Mesothelial cell of epicardium (in vitro differentiated cells): ENCODE measurements around the gene ZFYVE28. TPM values are rescaled to one million over a fixed set of nuclear protein-coding genes. Genes with fewer than 3 reads are reported as not detected.
A peak's percentile ranks its signal among the peaks of the same experiment; 100 is the strongest.

Experiments
- DNase-seq, 2 experiments: peaks; one replicate each; pipeline ENCODE4 v3.0.0; 2021; ENCODE audit warnings: low spot score in 2 of 2; ENCODE audit not compliant: unreplicated experiment in 2 of 2
- H3K27ac Mint-ChIP-seq: 2 replicates; pipeline ENCODE4 v1.8.0; 2021; ENCODE audit warnings: mixed read lengths
- H3K27me3 Mint-ChIP-seq: 2 replicates; pipeline ENCODE4 v1.8.0; 2021; ENCODE audit warnings: low read depth, mixed read lengths
- H3K36me3 Mint-ChIP-seq: 2 replicates; pipeline ENCODE4 v1.8.0; 2021; ENCODE audit warnings: mixed read lengths
- H3K4me1 Mint-ChIP-seq: 2 replicates; pipeline ENCODE4 v1.8.0; 2021; ENCODE audit warnings: mixed read lengths
- H3K4me3 Mint-ChIP-seq: 2 replicates; pipeline ENCODE4 v1.8.0; 2021; ENCODE audit warnings: mild to moderate bottlenecking, moderate library complexity, mixed read lengths
- H3K9me3 Mint-ChIP-seq: 2 replicates; pipeline ENCODE4 v1.8.0; 2021; ENCODE audit warnings: mixed read lengths
- total RNA-seq: library from RNA; stranded (reverse); gene quantifications from 3 replicates; pipeline ENCODE4 v1.2.1, GENCODE V29; 2021
- TF ChIP-seq, protein P1 (sequence below): fragments of 200-600 bp; sonication (generic); IDR thresholded peaks from one replicate; pipeline ENCODE4 v1.5.0; 2021; ENCODE audit warnings: antibody characterized with exemption; ENCODE audit not compliant: unreplicated experiment

ZFYVE28 gene
- total RNA-seq, 1 donor from 2014 or later = 0.51 TPM

GRCh38 chr4:2401610-2401983 lies 16.8 kb downstream of the ZFYVE28 start:
- Mint-ChIP-seq H3K27ac (no peak overlapping the region), H3K4me1 (peaks cover 11% of the 10 kb centered on the region), H3K4me3 (peak overlapping the region; percentile 65), H3K36me3 (no peaks in the 10 kb centered on the region), H3K9me3 (no peaks in the 10 kb centered on the region), H3K27me3 (peaks cover 16% of the 10 kb centered on the region)
- TF ChIP-seq, protein P1, sequence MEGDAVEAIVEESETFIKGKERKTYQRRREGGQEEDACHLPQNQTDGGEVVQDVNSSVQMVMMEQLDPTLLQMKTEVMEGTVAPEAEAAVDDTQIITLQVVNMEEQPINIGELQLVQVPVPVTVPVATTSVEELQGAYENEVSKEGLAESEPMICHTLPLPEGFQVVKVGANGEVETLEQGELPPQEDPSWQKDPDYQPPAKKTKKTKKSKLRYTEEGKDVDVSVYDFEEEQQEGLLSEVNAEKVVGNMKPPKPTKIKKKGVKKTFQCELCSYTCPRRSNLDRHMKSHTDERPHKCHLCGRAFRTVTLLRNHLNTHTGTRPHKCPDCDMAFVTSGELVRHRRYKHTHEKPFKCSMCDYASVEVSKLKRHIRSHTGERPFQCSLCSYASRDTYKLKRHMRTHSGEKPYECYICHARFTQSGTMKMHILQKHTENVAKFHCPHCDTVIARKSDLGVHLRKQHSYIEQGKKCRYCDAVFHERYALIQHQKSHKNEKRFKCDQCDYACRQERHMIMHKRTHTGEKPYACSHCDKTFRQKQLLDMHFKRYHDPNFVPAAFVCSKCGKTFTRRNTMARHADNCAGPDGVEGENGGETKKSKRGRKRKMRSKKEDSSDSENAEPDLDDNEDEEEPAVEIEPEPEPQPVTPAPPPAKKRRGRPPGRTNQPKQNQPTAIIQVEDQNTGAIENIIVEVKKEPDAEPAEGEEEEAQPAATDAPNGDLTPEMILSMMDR = no peak
- DNase-seq = no peak

GRCh38 chr4:2400841-2401609 lies 17.4 kb downstream of the ZFYVE28 start:
- H3K4me3 Mint-ChIP-seq = peak overlapping the region; percentile 65
- H3K4me1 Mint-ChIP-seq = peaks cover 11% of the 10 kb centered on the region
- no peaks in the 10 kb centered on the region for H3K36me3 Mint-ChIP-seq
- peaks cover 16% of the 10 kb centered on the region for H3K27me3 Mint-ChIP-seq
- DNase-seq = no peak
- no peak overlapping the region for H3K27ac Mint-ChIP-seq
- no peaks in the 10 kb centered on the region for H3K9me3 Mint-ChIP-seq
- TF ChIP-seq, protein P1 = no peak

DNA sequence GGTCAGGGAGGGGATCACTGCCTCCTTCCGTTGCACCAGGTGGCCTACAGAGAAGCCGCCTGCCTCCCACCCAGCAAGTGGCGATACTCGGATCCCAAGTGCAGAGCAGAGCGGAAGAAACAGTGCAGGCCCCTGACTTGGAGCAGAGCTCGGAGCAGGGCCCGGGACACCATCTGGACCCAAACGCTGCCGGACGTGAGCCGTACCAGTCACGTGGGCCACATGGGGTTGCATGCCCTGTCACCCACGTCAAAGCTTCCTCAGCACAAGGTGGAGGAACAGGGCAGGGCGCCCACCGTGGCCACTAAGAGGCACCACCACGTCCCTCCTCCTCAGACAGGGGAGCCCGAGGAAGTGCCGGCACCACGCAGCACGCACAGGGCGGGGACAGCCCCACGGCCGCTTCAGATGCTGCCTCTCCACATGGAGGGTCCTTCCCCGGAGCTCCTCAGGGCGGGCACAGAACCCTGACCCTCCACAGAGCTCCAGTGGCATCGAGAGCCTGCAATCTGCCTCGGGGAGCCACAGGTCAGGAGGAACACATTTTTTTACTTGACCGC lies 18.7 kb downstream of the ZFYVE28 start:
- H3K27me3 Mint-ChIP-seq = peaks cover 16% of the 10 kb centered on the region
- H3K4me3 Mint-ChIP-seq = no peak overlapping the region
- no peaks in the 10 kb centered on the region for H3K9me3 Mint-ChIP-seq
- TF ChIP-seq, protein P1 = no peak
- DNase-seq = no peak
- peaks cover 16% of the 10 kb centered on the region for H3K4me1 Mint-ChIP-seq
- H3K27ac Mint-ChIP-seq = no peak overlapping the region
- no peaks in the 10 kb centered on the region for H3K36me3 Mint-ChIP-seq

- TF ChIP-seq, protein P1 = no peak
- DNase-seq = no peak
- no peak overlapping the region for H3K4me3 Mint-ChIP-seq
- peaks cover 19% of the 10 kb centered on the region for H3K4me1 Mint-ChIP-seq
- H3K27ac Mint-ChIP-seq = no peak overlapping the region
- no peaks in the 10 kb centered on the region for H3K9me3 Mint-ChIP-seq
- H3K27me3 Mint-ChIP-seq = peaks cover 15% of the 10 kb centered on the region
- H3K36me3 Mint-ChIP-seq = no peaks in the 10 kb centered on the region
Measured at GRCh38 chr4:2399216-2399615, 19.2 kb downstream of the ZFYVE28 start.

DNA sequence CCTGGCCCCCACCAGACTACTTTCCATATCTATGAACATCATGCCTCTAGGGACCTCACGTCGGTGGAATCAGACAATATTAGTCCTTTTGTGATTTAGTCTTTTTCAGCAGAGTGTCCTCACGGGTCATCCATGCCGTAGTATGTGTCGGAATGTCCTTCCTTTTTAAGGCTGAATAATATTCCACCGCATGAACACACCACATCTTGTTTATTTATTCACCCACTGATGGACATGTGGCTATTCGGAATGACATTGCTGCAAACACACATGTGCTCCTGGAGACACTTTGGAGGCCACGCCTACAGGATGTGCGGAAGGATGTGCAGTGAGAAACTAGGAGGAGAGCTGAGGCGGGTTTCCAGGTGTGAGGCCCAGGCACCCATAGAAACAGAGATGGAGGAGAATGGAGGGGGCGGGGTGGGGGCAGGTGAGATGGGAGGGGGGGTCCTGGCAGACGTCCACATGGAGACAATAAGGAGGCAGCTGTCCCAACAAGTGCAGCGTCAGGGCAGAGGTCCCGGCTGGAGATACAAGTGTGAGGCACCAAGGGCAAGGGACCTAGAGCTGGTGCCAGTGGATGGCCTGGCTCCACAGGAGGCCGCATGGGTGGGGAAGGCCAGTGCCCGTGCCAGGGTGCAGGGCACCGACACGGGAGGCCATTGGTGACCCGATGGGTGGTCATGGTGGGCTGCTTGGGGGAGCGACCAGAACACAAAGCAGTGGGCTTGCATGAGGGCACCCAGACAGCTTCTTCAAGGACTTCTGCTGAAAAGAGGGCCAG lies 20.7 kb downstream of the ZFYVE28 start:
- H3K9me3 Mint-ChIP-seq = no peaks in the 10 kb centered on the region
- TF ChIP-seq, protein P1 = no peak
- no peaks in the 10 kb centered on the region for H3K36me3 Mint-ChIP-seq
- no peak overlapping the region for H3K4me3 Mint-ChIP-seq
- peaks cover 13% of the 10 kb centered on the region for H3K27me3 Mint-ChIP-seq
- peaks cover 33% of the 10 kb centered on the region for H3K4me1 Mint-ChIP-seq
- no peak for DNase-seq
- no peak overlapping the region for H3K27ac Mint-ChIP-seq
